ENCODE data around the gene SLC6A11.

The SLC6A11 gene

DNA sequence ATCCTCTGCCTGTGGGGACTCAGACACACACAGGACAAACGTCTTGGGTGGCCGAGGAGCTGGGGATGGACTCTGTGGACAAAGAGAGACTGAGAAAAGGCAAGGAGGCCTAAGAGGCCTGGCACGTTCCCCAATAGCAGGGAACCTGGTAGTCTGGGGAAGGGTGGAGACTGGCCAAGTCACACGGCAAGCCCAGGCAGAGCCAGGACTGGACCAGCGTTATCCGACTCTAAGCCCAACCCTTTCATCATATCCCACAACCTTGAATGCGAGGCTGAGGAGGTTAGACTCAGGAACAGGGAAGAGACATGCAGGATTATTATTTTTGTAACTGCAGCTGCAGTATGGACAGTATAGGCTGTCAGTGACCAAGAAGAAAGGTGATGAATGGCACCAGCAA lies 53.4 kb downstream of the SLC6A11 start:
- H3K4me3 ChIP-seq (ENCODE audit: low read length), result no peak overlapping the region
- no peak for DNase-seq (ENCODE audit: low read depth)
- TF ChIP-seq, protein P1, sequence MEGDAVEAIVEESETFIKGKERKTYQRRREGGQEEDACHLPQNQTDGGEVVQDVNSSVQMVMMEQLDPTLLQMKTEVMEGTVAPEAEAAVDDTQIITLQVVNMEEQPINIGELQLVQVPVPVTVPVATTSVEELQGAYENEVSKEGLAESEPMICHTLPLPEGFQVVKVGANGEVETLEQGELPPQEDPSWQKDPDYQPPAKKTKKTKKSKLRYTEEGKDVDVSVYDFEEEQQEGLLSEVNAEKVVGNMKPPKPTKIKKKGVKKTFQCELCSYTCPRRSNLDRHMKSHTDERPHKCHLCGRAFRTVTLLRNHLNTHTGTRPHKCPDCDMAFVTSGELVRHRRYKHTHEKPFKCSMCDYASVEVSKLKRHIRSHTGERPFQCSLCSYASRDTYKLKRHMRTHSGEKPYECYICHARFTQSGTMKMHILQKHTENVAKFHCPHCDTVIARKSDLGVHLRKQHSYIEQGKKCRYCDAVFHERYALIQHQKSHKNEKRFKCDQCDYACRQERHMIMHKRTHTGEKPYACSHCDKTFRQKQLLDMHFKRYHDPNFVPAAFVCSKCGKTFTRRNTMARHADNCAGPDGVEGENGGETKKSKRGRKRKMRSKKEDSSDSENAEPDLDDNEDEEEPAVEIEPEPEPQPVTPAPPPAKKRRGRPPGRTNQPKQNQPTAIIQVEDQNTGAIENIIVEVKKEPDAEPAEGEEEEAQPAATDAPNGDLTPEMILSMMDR (conservative IDR thresholded peaks at IDR 0.05; ENCODE audit: low read length), result no peak

DNA sequence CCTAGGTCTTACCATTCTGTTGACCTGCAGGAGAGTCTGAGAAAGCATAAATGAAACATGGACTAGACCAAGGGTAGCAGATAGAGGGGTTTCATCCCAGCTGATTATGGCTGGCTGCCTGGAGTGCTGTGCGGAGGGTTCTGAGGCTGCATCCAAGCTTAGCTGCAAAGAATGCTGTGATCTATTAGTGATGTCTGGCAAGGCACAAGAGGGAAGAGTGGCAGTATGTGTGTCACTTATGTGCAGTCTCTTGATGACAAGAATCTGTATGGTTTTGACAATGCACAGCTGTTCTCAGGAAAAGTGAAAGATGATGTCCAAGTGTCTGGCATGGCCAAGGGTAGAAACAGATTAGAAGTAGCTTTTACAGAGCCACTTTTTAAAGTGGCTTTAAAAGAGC lies 54.3 kb downstream of the SLC6A11 start:
- TF ChIP-seq, protein P1 (conservative IDR thresholded peaks at IDR 0.05; ENCODE audit: low read length), result no peak
- no peak overlapping the region for H3K4me3 ChIP-seq (ENCODE audit: low read length)
- no peak for DNase-seq (ENCODE audit: low read depth)

DNA sequence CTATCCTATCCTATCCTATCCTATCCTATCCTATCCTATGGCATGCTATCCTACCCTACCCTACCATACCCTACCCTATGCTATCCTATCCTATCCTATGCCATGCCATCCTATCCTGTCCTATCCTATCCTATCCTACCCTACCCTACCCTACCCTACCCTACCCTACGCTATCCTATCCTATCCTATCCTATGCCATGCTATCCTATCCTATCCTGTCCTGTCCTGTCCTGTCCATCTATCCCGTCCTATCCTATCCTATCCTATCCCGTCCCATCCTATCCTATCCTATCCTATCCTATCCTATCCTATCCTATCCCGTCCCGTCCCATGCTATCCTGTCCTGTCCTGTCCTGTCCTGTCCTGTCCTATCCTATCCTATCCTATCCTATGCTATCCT lies 57.4 kb downstream of the SLC6A11 start:
- TF ChIP-seq, protein P1 (conservative IDR thresholded peaks at IDR 0.05; ENCODE audit: low read length), result no peak
- H3K4me3 ChIP-seq (ENCODE audit: low read length), result no peak overlapping the region
- no peak for DNase-seq (ENCODE audit: low read depth)

DNA sequence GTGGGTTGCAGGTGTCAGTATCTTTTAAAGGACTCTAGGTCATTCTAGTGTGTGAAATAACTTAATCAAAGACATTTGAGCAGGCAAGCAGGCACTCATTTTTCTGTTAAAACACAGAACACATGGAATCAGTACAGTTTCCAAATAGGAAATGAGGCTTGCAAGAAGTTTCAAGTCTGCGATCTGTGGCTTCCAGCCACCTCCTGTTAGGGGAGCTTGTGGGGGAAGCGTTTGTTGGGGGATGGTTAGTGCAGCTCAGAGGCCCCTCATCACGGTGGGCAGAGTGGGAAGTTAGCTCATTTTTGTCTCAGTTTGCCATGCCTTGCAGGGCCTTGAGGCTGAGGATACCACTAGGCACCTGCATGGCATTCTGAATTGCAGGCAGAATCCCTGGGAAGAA lies 59.9 kb downstream of the SLC6A11 start:
- TF ChIP-seq, protein P1 (conservative IDR thresholded peaks at IDR 0.05; ENCODE audit: low read length), result no peak
- H3K4me3 ChIP-seq (ENCODE audit: low read length), result no peak overlapping the region
- DNase-seq (ENCODE audit: low read depth), result no peak

DNA sequence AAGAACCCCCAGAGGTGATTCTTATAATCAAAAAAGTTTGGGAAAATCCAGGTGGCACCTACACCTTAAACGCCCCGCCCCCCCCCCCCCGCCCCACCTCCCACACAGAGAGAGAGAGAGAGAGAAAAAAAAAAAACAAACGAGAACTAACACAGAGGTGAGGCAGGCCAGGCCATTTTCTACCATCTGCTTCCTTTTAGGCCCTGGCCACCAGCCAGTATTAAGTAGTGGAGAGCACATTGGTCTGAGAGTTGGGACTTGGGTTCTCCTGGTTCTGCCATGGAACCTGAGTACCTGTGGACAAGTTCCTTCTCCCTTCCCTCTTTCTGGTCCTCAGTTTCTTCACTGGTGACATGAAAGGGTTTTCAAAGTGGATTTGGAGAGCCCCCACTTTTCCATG lies 60.6 kb downstream of the SLC6A11 start:
- TF ChIP-seq, protein P1 (conservative IDR thresholded peaks at IDR 0.05; ENCODE audit: low read length), result no peak
- DNase-seq (ENCODE audit: low read depth), result no peak
- H3K4me3 ChIP-seq (ENCODE audit: low read length), result no peak overlapping the region

DNA sequence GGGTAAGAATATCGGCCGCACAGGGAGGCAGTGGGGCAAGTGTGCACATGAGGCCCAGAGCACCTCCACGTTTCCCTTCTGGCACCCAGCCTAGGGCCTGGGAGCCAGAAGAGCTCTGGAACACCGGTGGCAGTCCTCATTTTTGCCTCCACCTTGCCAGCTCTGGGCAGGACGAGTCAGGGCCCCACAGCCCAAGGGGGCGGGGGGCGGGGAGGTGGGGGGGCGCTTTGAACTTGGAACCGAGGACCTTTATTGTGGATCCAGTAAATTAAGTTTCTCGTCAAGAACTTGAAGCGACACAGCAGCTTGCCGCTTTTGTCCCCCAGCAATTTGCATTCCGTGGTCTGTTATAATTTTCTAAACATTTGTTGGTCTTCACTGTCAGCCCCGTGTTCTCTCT lies 66.8 kb downstream of the SLC6A11 start:
- TF ChIP-seq, protein P1 (conservative IDR thresholded peaks at IDR 0.05; ENCODE audit: low read length), result no peak
- DNase-seq (ENCODE audit: low read depth), result no peak
- H3K4me3 ChIP-seq (ENCODE audit: low read length), result no peak overlapping the region

DNA sequence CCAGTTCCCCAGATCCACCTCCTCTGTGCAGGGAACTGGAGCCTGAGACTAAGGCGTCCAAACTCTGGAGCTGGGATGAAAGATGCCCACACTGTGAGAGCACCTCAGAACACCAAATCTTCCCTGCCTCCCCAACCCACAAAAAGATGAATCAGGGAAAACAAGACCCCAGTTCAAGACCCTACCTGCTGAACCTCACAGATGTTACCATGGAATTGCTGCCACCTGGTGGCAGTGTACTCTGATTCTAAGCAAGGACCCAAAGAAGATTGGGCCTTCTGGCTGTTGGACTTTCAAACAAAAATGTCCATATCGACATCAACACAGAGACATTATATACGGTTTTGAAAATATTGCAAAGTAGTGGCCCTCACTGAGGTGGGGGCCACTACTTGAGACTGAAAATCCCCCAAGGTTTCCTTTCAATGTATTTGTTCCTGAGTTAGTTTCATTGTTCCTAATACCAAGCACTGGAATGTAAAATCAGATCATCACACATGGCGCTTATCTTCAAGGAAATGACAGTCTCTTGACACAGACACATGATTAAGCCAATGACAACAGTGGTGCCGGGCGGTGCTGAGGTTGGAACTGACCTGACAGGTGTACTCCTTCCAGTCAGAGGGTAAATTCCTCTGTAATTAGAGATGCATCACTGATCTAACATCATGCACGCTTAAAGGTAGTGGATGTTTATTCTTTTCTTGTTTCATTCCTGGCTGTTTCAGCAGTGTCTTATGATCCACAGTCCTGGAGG lies 67.6 kb downstream of the SLC6A11 start:
- no peak overlapping the region for H3K4me3 ChIP-seq (ENCODE audit: low read length)
- DNase-seq (ENCODE audit: low read depth), result no peak
- TF ChIP-seq, protein P1 (conservative IDR thresholded peaks at IDR 0.05; ENCODE audit: low read length), result peak; percentile 36

All from AG10803 (cell line).